SU-DHL-6 (cell line): Measurements from ENCODE around the gene EVC2.

Source experiments
- CTCF ChIP-seq: fragments of 200-600 bp; sonication (generic); IDR thresholded peaks from one replicate; pipeline ENCODE4 v1.5.1; 2017; ENCODE audit warnings: antibody characterized with exemption, mild to moderate bottlenecking, low read length, moderate library complexity; ENCODE audit not compliant: insufficient read depth, poor library complexity, severe bottlenecking
- EZH2phosphoT487 ChIP-seq: fragments of 200-600 bp; sonication (generic), shearing (Covaris generic); conservative IDR thresholded peaks from 2 replicates; pipeline ENCODE4 v1.6.1; 2018; ENCODE audit warnings: mild to moderate bottlenecking, antibody characterized with exemption, low read length, moderate library complexity, mixed read lengths

DNA sequence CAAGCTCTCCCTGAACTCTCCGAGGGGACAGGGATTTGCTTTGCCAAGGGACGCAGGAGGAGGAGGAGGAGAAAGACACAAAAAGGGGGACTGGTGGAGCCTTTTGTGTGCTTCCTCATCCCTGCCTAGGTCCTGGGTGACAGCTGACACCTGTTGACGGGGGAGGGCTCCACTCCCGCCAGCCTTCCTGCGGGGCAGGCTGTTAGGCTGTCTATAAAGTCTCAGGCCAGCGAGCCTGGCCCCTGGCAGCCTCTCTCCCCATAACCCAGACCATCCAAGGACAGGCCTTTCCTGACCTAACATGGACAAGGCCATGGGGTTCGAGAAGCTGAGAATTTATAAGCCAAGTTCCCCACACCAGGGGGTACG lies 832 bp upstream of the EVC2 start:
- no peak for TF ChIP-seq CTCF
- TF ChIP-seq EZH2phosphoT487: no peak
